GM18867 (cell line): Measurements from ENCODE around the gene SHISA5.
"Not testable (repeated sequence)": the region's sequence is repeated elsewhere in the genome, so short reads cannot be mapped to it uniquely, and the experiment has no call there.

Source experiments
- ATAC-seq: cut with Tn5 transposase; IDR thresholded peaks from one replicate; pipeline ENCODE4 v1.9.1; 2021; ENCODE audit warnings: mild to moderate bottlenecking, moderate library complexity; ENCODE audit not compliant: unreplicated experiment

Gene SHISA5

GRCh38 chr3:48521635-48522034 is 17.7 kb upstream of the SHISA5 start:
- ATAC-seq: no peak

- ATAC-seq: no peak
Observed at GRCh38 chr3:48519277-48519643, 15.3 kb upstream of the SHISA5 start.

DNA sequence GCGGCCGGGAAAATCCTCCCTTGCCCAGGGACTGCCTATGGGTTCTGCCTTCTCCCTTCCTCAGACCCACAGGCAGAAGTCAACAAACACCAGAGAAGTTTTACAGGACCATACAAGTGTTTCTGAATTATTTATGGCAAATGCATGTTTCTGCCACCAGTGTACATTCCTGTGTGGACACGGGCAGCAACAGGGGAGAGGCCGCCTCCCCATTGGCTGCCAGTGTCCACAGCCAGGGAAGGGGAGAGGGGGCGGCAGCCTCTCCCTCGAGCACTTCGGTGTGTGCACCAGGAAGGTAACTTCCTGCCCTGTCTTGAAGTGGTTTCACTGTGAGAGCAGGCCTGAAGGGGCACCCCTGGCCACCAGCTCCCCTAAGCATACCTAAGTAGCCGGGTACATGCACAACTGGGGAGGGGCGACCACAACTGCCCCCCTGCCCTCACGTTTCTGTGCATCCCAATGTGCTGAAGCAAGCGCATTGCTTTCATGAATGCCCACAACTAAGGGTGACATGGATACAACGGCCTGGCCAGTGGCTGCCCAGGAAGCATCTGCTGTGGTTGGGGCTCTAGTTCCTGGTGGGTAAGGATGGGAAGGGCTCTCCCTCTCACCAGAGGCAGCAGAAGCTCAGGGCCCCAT is 14.8 kb upstream of the SHISA5 start:
- ATAC-seq: no peak

GRCh38 chr3:48518069-48518468 is 14.1 kb upstream of the SHISA5 start:
- ATAC-seq: no peak

- no peak for ATAC-seq
Observed at GRCh38 chr3:48516571-48516970, 12.6 kb upstream of the SHISA5 start.

DNA sequence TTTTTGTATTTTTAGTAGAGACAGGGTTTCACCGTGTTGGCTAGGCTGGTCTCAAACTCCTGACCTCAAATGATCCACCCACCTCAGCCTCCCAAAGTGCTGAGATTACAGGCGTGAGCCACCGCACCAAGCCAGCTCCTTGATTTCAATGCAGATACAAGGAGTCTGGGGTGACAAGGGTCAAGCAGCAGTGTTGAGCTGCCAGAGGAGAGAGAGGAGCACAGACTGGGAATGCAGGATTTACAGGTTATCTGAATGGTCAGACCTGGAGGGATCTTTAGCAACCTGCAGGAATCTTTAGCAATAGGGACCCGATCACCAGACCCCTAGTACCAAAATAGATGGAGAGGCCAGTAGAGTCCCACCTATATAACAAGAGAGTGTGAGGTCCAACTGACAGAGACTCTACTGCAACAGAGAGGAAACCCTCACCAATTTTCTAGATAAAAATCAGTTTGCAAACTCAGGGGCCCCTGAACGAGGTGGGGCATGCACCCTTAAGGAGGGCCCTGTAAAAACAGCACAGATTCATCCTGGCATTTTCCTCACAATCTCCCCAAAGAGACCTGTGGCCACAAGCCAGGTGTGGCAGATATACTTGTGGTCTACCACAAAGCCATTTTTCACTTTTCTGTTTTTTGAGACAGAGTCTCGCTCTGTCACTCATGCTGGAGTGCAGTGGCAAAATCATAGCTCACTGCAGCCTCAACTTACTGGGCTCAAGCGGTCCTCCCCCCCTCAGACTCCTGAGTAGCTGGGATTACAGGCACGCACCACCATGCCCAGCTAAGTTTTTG is 10.7 kb upstream of the SHISA5 start:
- ATAC-seq: no peak

DNA sequence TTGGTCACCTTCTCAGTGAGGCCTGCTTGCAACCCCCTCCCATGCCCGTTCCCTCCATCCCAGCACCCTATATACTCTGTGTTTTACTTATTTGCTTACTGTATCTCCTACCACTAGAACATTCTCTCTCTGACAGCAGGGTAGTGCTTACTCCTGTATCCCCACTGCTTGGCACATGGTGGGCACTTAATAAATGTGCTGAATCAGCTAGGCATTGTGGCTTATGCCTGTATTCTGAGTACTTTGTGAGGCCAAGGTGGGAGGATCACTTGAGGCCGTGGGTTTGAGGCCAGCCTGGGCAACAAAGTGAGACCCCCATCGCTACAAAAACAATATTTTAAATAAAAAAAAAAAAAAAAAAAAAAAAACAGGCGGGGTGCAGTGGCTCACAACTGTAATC is 7.6 kb upstream of the SHISA5 start:
- ATAC-seq: no peak

- peak; percentile 67 for ATAC-seq
Observed at GRCh38 chr3:48507256-48508061, 3.5 kb upstream of the SHISA5 start.

DNA sequence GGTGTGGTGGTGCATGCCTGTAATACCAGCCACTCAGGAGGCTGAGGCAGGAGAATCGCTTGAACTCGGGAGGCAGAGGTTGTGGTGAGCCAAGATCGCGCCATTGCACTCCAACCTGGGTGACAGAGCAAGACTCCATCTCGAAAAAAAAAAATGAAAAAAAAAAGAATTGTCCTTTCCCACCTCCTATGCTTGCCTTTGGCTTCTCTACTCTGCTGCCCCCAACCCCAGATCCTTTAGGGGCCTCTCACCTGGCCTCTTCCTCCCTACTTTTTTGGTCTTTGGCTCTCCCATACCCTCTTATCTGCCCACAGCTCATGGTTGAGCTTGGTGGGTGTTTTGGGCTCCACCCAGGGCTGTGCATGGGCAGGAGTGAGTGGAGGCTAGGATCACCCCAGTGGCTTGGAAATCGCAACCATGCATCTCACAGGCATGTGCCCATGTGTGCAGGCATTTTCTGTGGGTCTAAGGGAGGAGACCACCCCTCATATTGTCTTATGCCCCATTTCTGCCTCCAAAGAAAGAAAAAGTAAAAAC is 2.1 kb upstream of the SHISA5 start:
- no peak for ATAC-seq

DNA sequence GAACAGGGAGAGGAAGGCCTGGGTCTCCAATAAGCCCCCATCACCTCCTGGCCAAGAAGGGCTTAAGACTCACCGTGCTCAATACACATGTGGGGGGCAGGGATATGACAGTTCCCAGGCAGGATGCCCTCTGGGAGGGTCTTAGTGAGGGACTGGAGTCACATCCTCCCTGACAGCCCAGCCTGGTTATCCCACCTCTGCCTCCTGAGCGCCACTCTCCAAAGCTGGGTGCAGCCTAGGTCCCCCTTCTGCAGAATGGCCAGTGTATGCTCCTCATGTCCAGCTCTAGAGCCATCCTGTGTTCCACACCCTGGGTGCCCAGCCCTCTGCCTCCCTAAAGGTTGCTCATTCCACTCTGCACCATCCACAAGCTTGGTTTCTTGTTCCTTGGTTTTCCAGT is 1.2 kb upstream of the SHISA5 start:
- ATAC-seq: no peak

DNA sequence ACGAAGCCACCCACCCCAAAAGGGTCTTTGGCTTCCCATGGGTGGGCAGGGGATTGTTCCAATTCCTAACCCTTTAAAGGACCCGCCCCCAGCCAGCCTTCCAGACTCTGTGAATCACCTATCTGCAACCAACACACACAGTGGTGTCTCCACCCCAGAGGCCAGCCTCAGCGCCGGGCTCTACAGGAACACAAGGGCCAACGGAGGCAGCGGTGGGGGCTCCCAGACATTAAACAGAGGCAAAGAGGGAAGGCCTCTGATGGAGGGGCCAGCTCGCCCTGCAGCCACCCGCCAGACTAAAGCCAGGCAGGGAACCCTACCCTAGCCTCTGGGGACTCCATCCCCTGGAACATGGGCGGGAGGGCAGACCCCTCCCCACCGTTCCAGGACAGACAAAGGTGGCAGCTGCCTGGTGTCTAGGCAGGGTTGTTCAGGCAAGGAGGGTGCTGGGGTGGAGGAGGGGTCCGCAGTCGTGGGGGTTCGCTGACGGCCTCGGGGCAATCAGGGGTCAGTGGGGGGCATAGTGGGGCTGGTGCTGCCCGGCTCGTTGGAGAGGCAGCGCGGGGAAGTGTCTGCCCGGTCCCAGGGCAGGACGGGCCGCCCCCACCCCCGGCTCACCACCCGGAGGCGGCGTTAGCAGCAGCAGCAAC is 448 bp downstream of the SHISA5 start:
- ATAC-seq: no peak

DNA sequence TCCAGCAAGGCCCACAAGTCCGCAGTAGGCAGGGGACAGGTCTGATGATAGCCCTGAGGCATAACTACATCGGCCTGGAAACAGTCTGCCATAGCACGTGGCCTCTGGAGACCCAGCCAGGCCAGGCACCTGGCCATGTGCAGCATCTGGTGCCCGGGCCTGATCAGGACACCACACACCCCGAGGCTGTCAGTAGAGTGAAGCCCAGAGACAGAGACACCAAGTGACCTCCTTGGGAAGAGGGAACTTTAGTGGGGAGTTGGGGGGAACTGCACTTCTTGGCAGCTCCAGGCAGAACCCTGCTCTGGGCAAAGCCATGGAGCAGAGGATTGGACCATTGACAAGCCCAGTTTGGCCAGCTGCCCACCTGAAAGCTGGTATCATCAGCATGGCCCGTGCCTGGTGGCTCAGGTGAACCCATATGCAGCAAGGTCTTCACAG is 1.2 kb downstream of the SHISA5 start:
- no peak for ATAC-seq

GRCh38 chr3:48502121-48502520 is 1.9 kb downstream of the SHISA5 start:
- ATAC-seq: no peak

- no peak for ATAC-seq
Observed at GRCh38 chr3:48501196-48501595, 2.8 kb downstream of the SHISA5 start.

DNA sequence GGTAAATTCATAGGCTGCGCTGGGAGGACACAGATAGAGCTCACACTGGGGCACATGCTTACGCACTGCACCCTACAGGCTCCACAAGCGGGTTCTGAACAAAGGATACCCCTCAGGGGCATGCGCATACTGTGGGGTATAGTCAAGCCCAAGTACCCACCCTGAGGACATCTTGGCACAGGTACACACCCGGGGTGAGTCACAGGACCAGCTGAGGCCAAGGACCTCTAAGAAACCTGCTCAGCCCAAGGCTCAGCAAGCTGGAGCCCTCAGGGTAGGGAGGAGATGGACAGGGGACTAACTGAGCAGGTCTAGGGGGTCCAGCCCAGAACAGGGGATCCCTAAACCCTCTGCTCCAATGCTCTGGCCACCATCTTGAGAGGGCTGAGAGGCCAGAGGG is 3.3 kb downstream of the SHISA5 start:
- no peak for ATAC-seq

GRCh38 chr3:48493203-48493501 is 10.8 kb downstream of the SHISA5 start:
- ATAC-seq: no peak

- no peak for ATAC-seq
Observed at GRCh38 chr3:48492461-48493202, 11.3 kb downstream of the SHISA5 start.

- no peak for ATAC-seq
Observed at GRCh38 chr3:48486952-48487351, 17.0 kb downstream of the SHISA5 start.

DNA sequence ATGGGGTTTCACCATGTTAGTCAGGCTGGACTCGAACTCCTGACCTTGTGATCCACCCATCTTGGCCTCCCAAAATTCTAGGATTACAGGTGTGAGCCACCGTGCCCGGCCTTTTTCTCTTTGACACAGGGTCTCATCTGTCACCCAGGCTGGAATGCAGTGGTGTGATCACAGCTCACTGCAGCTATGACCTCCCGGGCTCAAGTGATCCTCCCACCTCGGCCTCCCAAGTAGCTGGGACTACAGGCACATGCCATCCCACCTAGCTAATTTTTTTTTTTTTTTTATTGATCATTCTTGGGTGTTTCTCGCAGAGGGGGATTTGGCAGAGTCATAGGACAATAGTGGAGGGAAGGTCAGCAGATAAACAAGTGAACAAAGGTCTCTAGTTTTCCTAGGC is 21.2 kb downstream of the SHISA5 start:
- not testable (repeated sequence) for ATAC-seq

- ATAC-seq: not testable (repeated sequence)
Observed at GRCh38 chr3:48480891-48481290, 23.1 kb downstream of the SHISA5 start.
